ACC112 (cell line): ENCODE measurements around the gene TMEM63A.
"Not testable (repeated sequence)": the region's sequence is repeated elsewhere in the genome, so short reads cannot be mapped to it uniquely, and the experiment has no call there.

Experiments used
- H2AFZ ChIP-seq: fragments of 200-600 bp; sonication (generic); one replicate; pipeline ENCODE4 v1.6.0; 2017; ENCODE audit warnings: antibody characterized with exemption, low read length; ENCODE audit not compliant: unreplicated experiment
- H3K27ac ChIP-seq: fragments of 200-600 bp; sonication (generic); 2 replicates; pipeline ENCODE4 v1.5.1; 2014; ENCODE audit warnings: low read depth, mild to moderate bottlenecking, antibody characterized with exemption, low read length, moderate library complexity
- H3K27me3 ChIP-seq: fragments of 200-600 bp; sonication (generic); 2 replicates; pipeline ENCODE4 v1.6.1; 2014; ENCODE audit warnings: mild to moderate bottlenecking, antibody characterized with exemption, low read length, moderate library complexity, mixed read lengths; ENCODE audit not compliant: insufficient read depth
- H3K36me3 ChIP-seq: fragments of 200-600 bp; sonication (generic); 2 replicates; pipeline ENCODE4 v1.6.1; 2016; ENCODE audit warnings: mild to moderate bottlenecking, antibody characterized with exemption, low read length, moderate library complexity, mixed read lengths; ENCODE audit not compliant: insufficient read depth
- H3K4me1 ChIP-seq: fragments of 200-600 bp; sonication (generic); one replicate; pipeline ENCODE4 v1.6.1; 2016; ENCODE audit warnings: low read length, mixed read lengths; ENCODE audit not compliant: insufficient read depth, unreplicated experiment, control insufficient read depth
- H3K4me3 ChIP-seq: fragments of 200-600 bp; sonication (generic); 2 replicates; pipeline ENCODE4 v1.5.1; 2014; ENCODE audit warnings: mild to moderate bottlenecking, low read depth, low read length
- H3K79me2 ChIP-seq: fragments of 200-600 bp; sonication (generic); one replicate; pipeline ENCODE4 v1.6.0; 2016; ENCODE audit warnings: low read length; ENCODE audit not compliant: control insufficient read depth, unreplicated experiment, insufficient read depth

TMEM63A gene

GRCh38 chr1:225881959-225882693 is at the start of gene TMEM63A:
Gene TMEM63A (minus strand): TSS chr1:225882380. CDS start chr1:225877580, 4,800 bp downstream.
- H3K4me3 ChIP-seq: peak within 1 kb of the TSS; percentile 88
- peak within 1 kb of the TSS; percentile 8; the same call in 1 of the 2 replicates for H3K27ac ChIP-seq
- no peaks in the 10 kb centered on the region for H3K27me3 ChIP-seq
- peak within 1 kb of the TSS; percentile 68 for H2AFZ ChIP-seq
- H3K79me2 ChIP-seq: peaks cover 19% of the 10 kb centered on the region
- peaks cover 26% of the 10 kb centered on the region for H3K4me1 ChIP-seq
- no peaks in the 10 kb centered on the region for H3K36me3 ChIP-seq

GRCh38 chr1:225931270-225932136 is 49.3 kb upstream of the TMEM63A start:
- no peak overlapping the region for H3K4me3 ChIP-seq
- no peak overlapping the region for H3K27ac ChIP-seq
- H3K79me2 ChIP-seq: no peaks in the 10 kb centered on the region
- no peaks in the 10 kb centered on the region for H3K36me3 ChIP-seq
- H3K27me3 ChIP-seq: no peaks in the 10 kb centered on the region
- H3K4me1 ChIP-seq: no peaks in the 10 kb centered on the region
- no peak overlapping the region for H2AFZ ChIP-seq

- H3K4me1 ChIP-seq: no peaks in the 10 kb centered on the region
- no peak overlapping the region for H2AFZ ChIP-seq
- H3K4me3 ChIP-seq: no peak overlapping the region
- no peaks in the 10 kb centered on the region for H3K36me3 ChIP-seq
- no peaks in the 10 kb centered on the region for H3K27me3 ChIP-seq
- H3K27ac ChIP-seq: no peak overlapping the region
- no peaks in the 10 kb centered on the region for H3K79me2 ChIP-seq
Measured at GRCh38 chr1:225930566-225930965, 48.4 kb upstream of the TMEM63A start.

- H3K4me3 ChIP-seq, H3K27me3 ChIP-seq, H3K27ac ChIP-seq, H3K36me3 ChIP-seq, H3K79me2 ChIP-seq, H3K4me1 ChIP-seq, H2AFZ ChIP-seq: not testable (repeated sequence)
Measured at GRCh38 chr1:225929462-225929861, 47.3 kb upstream of the TMEM63A start.

- peak overlapping the region; percentile 4 for H2AFZ ChIP-seq
- no peaks in the 10 kb centered on the region for H3K36me3 ChIP-seq
- H3K27me3 ChIP-seq: no peaks in the 10 kb centered on the region
- no peaks in the 10 kb centered on the region for H3K4me1 ChIP-seq
- H3K4me3 ChIP-seq: no peak overlapping the region
- peaks cover 5% of the 10 kb centered on the region for H3K79me2 ChIP-seq
- no peak overlapping the region for H3K27ac ChIP-seq
Measured at GRCh38 chr1:225928186-225929175, 46.3 kb upstream of the TMEM63A start.

- H3K36me3 ChIP-seq: no peaks in the 10 kb centered on the region
- H3K27ac ChIP-seq: no peak overlapping the region
- H3K79me2 ChIP-seq: peaks cover 23% of the 10 kb centered on the region
- peaks cover 8% of the 10 kb centered on the region for H3K4me1 ChIP-seq
- peak overlapping the region; percentile 32 for H2AFZ ChIP-seq
- no peaks in the 10 kb centered on the region for H3K27me3 ChIP-seq
- H3K4me3 ChIP-seq: no peak overlapping the region
Measured at GRCh38 chr1:225926551-225927113, 44.5 kb upstream of the TMEM63A start.

- Histone ChIP-seq H3K4me3 (peak within 1 kb of the TSS; percentile 99), H3K4me1 (peaks cover 16% of the 10 kb centered on the region), H3K27me3 (no peaks in the 10 kb centered on the region), H3K27ac (peak within 1 kb of the TSS; percentile 76), H2AFZ (peak within 1 kb of the TSS; percentile 76), H3K36me3 (no peaks in the 10 kb centered on the region), H3K79me2 (peaks cover 26% of the 10 kb centered on the region)
Measured at GRCh38 chr1:225923692-225924555, 41.7 kb upstream of the TMEM63A start, which contains the start of gene PYCR2. Gene PYCR2 (minus strand): TSS chr1:225924250. CDS start chr1:225924110, 140 bp downstream.

- H3K79me2 ChIP-seq: peaks cover 26% of the 10 kb centered on the region
- H3K36me3 ChIP-seq: no peaks in the 10 kb centered on the region
- peak overlapping the region; percentile 99 for H3K4me3 ChIP-seq
- H3K27me3 ChIP-seq: no peaks in the 10 kb centered on the region
- H2AFZ ChIP-seq: peak overlapping the region; percentile 76
- H3K27ac ChIP-seq: peak overlapping the region; percentile 76
- peaks cover 16% of the 10 kb centered on the region for H3K4me1 ChIP-seq
Measured at GRCh38 chr1:225923381-225923691, 41.2 kb upstream of the TMEM63A start.
